ENCODE data around the gene SPRYD3.

Gene SPRYD3

DNA sequence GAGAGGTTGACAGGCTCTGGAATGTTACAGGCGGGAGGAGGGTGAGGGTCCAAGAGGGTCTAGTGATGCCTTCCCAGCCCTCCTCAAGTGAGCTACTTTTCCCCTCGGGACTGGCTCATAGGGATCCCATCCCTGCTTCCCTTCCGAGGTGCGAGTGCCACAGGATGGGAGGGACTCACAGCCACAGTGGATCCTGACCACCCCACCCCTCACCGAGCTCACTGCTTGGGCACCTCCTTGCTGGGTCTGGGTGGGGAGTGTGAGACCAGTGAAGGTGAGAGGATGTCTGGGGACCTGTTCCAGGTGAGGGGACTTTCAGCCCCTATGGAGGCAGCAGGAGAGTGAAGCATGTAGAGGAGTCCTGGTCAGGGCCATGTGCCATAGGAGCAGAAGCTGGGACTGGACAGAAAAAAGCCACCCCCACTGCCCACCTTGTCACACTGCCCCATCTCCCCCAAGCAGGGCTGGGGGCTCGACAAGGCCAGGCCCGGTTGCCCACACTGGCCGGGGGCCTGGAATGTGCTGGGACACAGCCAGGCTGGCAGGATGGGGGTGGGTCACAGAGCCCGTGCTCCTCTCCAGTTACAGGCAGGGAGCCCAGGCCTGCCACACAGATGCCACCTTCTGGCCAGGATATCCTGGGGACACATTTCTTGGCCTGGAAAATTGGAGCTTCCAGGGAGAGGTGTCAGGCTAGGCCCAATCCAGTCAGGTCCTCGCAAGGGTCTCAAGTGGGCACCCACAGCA, 31.0 kb downstream of the SPRYD3 start:
- no peak for TF ChIP-seq TAF1 (IDR thresholded peaks at IDR 0.05; ENCODE audit: borderline replicate concordance, insufficient read depth, low read length)
- TF ChIP-seq, protein P1, sequence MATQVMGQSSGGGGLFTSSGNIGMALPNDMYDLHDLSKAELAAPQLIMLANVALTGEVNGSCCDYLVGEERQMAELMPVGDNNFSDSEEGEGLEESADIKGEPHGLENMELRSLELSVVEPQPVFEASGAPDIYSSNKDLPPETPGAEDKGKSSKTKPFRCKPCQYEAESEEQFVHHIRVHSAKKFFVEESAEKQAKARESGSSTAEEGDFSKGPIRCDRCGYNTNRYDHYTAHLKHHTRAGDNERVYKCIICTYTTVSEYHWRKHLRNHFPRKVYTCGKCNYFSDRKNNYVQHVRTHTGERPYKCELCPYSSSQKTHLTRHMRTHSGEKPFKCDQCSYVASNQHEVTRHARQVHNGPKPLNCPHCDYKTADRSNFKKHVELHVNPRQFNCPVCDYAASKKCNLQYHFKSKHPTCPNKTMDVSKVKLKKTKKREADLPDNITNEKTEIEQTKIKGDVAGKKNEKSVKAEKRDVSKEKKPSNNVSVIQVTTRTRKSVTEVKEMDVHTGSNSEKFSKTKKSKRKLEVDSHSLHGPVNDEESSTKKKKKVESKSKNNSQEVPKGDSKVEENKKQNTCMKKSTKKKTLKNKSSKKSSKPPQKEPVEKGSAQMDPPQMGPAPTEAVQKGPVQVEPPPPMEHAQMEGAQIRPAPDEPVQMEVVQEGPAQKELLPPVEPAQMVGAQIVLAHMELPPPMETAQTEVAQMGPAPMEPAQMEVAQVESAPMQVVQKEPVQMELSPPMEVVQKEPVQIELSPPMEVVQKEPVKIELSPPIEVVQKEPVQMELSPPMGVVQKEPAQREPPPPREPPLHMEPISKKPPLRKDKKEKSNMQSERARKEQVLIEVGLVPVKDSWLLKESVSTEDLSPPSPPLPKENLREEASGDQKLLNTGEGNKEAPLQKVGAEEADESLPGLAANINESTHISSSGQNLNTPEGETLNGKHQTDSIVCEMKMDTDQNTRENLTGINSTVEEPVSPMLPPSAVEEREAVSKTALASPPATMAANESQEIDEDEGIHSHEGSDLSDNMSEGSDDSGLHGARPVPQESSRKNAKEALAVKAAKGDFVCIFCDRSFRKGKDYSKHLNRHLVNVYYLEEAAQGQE (IDR thresholded peaks at IDR 0.05; ENCODE audit: insufficient read depth in 1 of 2, low read depth in 2 of 2, low read length in 2 of 2), result no peak
- no peak for TF ChIP-seq FOXP2 (optimal IDR thresholded peaks at IDR 0.05; ENCODE audit: borderline replicate concordance, extremely low read depth, extremely low read length, insufficient read depth)
- TF ChIP-seq SIN3A (IDR thresholded peaks at IDR 0.05; ENCODE audit: borderline replicate concordance, insufficient read depth, low read length), result no peak
- no peak for TF ChIP-seq POLR2AphosphoS5 (IDR thresholded peaks at IDR 0.05; ENCODE audit: low read depth, low read length)

GRCh38 chr12:53047221-53048032, 31.8 kb downstream of the SPRYD3 start:
- TF ChIP-seq SIN3A (IDR thresholded peaks at IDR 0.05; ENCODE audit: borderline replicate concordance, insufficient read depth, low read length) (no peak), FOXP2 (optimal IDR thresholded peaks at IDR 0.05; ENCODE audit: borderline replicate concordance, extremely low read depth, extremely low read length, insufficient read depth) (no peak), TAF1 (IDR thresholded peaks at IDR 0.05; ENCODE audit: borderline replicate concordance, insufficient read depth, low read length) (no peak), POLR2AphosphoS5 (IDR thresholded peaks at IDR 0.05; ENCODE audit: low read depth, low read length) (no peak)
- TF ChIP-seq, protein P1 (IDR thresholded peaks at IDR 0.05; ENCODE audit: insufficient read depth in 1 of 2, low read depth in 2 of 2, low read length in 2 of 2), result no peak

DNA sequence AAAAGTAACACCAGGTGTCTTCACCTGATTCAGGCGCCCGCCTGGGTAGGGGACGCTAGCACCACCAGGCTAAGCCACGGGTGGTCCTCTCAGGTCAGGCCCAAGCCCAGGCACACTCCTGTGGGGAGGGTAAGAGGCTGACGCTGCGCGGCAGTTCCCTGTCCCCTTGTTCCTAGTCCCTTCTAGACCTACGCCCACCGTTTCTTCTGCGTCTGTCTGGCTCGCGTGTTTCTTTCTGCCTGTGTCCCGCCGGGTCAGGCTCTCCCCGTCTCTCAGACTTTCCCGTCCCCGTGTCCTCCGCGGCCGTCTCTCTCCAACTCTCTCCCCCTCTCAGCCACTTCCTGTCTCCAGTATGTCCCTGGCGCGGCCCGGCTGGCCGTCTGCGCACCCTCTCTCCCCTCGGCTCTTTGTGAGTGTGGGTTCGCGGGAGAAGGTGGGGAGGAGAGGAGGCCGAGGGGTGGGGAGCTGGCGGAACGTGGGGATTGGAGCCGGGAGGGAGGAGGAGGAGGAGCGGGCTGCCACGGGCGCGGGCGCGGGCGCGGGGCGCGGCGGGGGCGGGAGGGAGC, 32.5 kb downstream of the SPRYD3 start:
- peak; percentile 35; the same call in 1 of the 2 replicates for TF ChIP-seq POLR2AphosphoS5 (IDR thresholded peaks at IDR 0.05; ENCODE audit: low read depth, low read length)
- no peak for TF ChIP-seq SIN3A (IDR thresholded peaks at IDR 0.05; ENCODE audit: borderline replicate concordance, insufficient read depth, low read length)

DNA sequence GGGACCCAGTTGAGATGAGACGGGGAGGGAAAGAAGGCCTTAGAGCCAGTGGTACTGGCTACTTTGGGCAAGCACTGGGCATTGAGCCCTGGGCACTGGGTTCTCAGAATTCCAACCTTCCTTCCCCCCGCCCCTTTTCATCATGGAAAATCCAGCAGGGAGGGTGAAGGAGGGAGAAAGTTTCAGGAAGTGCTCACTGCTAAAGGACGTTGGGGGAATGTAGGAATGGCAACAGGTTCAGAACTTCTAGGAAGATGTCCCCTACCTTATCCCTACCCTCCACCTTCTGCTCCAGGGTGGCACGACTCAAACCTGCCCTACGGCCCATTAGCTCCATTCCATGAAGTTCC, 33.5 kb downstream of the SPRYD3 start:
- TF ChIP-seq TAF1 (IDR thresholded peaks at IDR 0.05; ENCODE audit: borderline replicate concordance, insufficient read depth, low read length) (no peak), SIN3A (IDR thresholded peaks at IDR 0.05; ENCODE audit: borderline replicate concordance, insufficient read depth, low read length) (no peak)

DNA sequence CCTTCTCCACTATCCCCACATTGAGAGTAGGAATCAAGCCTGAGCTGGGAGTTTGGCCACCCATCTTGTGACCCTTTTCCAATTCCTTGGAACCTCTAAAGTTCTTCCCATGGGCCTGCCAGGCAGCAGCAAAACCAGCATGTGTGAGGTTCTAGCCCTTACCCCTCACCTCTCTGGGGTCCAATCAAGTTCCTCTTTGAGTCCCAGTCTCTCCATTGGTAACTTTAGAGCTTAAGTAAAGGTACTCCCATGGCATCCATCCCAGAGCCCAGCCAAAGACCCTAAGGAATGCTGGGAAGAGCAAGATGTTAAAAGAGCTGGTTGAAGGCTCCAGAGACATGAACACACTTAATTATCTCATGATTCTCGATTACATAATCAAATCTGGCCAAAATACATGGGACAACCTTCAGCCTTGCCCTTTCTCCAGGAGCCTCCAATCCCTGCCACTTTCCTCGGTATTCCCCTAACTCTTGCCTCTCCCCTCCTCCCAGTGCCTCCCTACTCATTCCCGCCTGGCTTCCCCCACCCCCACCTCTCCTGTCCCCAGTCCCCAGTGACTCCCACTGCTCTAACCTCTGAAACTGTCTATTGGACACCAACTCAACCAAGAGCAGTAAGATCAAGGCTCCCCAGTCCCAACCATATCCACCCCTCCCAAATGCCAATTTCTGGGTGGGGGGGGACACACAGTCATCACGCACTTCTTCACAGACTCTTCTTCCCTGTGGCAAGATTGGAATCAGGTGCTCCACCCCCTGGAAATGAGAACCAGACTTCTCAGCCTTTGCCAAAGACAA, 34.1 kb downstream of the SPRYD3 start:
- TF ChIP-seq, protein P1 (IDR thresholded peaks at IDR 0.05; ENCODE audit: insufficient read depth in 1 of 2, low read depth in 2 of 2, low read length in 2 of 2), result no peak
- TF ChIP-seq FOXP2 (optimal IDR thresholded peaks at IDR 0.05; ENCODE audit: borderline replicate concordance, extremely low read depth, extremely low read length, insufficient read depth), result no peak
- TF ChIP-seq TAF1 (IDR thresholded peaks at IDR 0.05; ENCODE audit: borderline replicate concordance, insufficient read depth, low read length), result no peak
- no peak for TF ChIP-seq SIN3A (IDR thresholded peaks at IDR 0.05; ENCODE audit: borderline replicate concordance, insufficient read depth, low read length)
- no peak for TF ChIP-seq POLR2AphosphoS5 (IDR thresholded peaks at IDR 0.05; ENCODE audit: low read depth, low read length)
